Neural progenitor cell (in vitro differentiated cells): Measurements from ENCODE around the gene SGTA. TPM values are rescaled to one million over a fixed set of nuclear protein-coding genes. Genes with fewer than 3 reads are reported as not detected.

Source experiments
- DNase-seq: peaks from one replicate; pipeline ENCODE4 v3.0.0-alpha.2; 2016; ENCODE audit warnings: low spot score
- H2AFZ ChIP-seq: fragments of 200-600 bp; sonication (generic); replicated peaks from 2 replicates; pipeline ENCODE4 v1.6.1; 2016; ENCODE audit warnings: antibody characterized with exemption
- H3F3A ChIP-seq: fragments of 200-600 bp; sonication (generic); 2 replicates; pipeline ENCODE4 v1.6.1; 2016; ENCODE audit warnings: antibody characterized with exemption, low read depth
- H3K27ac ChIP-seq: fragments of 200-600 bp; sonication (generic); 2 replicates; pipeline ENCODE4 v1.5.1; 2016; ENCODE audit warnings: mild to moderate bottlenecking
- H3K27me3 ChIP-seq: fragments of 200-600 bp; sonication (generic); 2 replicates; pipeline ENCODE4 v1.6.1; 2016; ENCODE audit warnings: mild to moderate bottlenecking, moderate library complexity
- H3K36me3 ChIP-seq: fragments of 200-600 bp; sonication (generic); 2 replicates; pipeline ENCODE4 v1.5.1; 2016
- H3K4me1 ChIP-seq: fragments of 200-600 bp; sonication (generic); 2 replicates; pipeline ENCODE4 v1.6.1; 2016; ENCODE audit warnings: mixed run types
- H3K4me2 ChIP-seq: fragments of 200-600 bp; sonication (generic); 2 replicates; pipeline ENCODE4 v1.6.1; 2016
- H3K4me3 ChIP-seq: fragments of 200-600 bp; sonication (generic); 2 replicates; pipeline ENCODE4 v1.5.1; 2016
- H3K79me2 ChIP-seq: fragments of 200-600 bp; sonication (generic); 2 replicates; pipeline ENCODE4 v1.6.1; 2016; ENCODE audit warnings: low read depth
- H3K9ac ChIP-seq: fragments of 200-600 bp; sonication (generic); 2 replicates; pipeline ENCODE4 v1.6.1; 2016
- H3K9me3 ChIP-seq: fragments of 200-600 bp; sonication (generic); 2 replicates; pipeline ENCODE4 v1.5.1; 2016; ENCODE audit warnings: low read depth
- H4K20me1 ChIP-seq: fragments of 200-600 bp; sonication (generic); 2 replicates; pipeline ENCODE4 v1.6.1; 2016; ENCODE audit warnings: low read depth
- H3K27ac Mint-ChIP-seq: 3 replicates; pipeline ENCODE4 v1.8.0; 2021; ENCODE audit warnings: mixed read lengths
- H3K27me3 Mint-ChIP-seq: 2 replicates; pipeline ENCODE4 v1.8.0; 2022; ENCODE audit warnings: low read depth, mild to moderate bottlenecking, inconsistent platforms, moderate library complexity, mixed read lengths; ENCODE audit not compliant: insufficient read depth
- H3K36me3 Mint-ChIP-seq: 3 replicates; pipeline ENCODE4 v1.8.0; 2021; ENCODE audit warnings: mixed read lengths
- H3K4me1 Mint-ChIP-seq: 3 replicates; pipeline ENCODE4 v1.8.0; 2021; ENCODE audit warnings: mixed read lengths
- H3K4me3 Mint-ChIP-seq: 3 replicates; pipeline ENCODE4 v1.8.0; 2021; ENCODE audit warnings: mild to moderate bottlenecking, moderate library complexity, mixed read lengths
- H3K9me3 Mint-ChIP-seq: 3 replicates; pipeline ENCODE4 v1.8.0; 2020; ENCODE audit warnings: mixed read lengths
- EZH2 ChIP-seq: fragments of 200-600 bp; sonication (generic); IDR thresholded peaks from 2 replicates; pipeline ENCODE4 v1.6.1; 2017; ENCODE audit warnings: antibody characterized with exemption, mild to moderate bottlenecking, moderate library complexity
- EZH2phosphoT487 ChIP-seq: fragments of 200-600 bp; sonication (generic); IDR thresholded peaks from 2 replicates; pipeline ENCODE4 v1.6.1; 2017; ENCODE audit warnings: antibody characterized with exemption
- total RNA-seq: library from RNA; depleted of rRNA; stranded (reverse); fragments of >200 nt; gene quantifications from 2 replicates; pipeline ENCODE4 v1.2.3, GENCODE V29; 2015; ENCODE audit warnings: low replicate concordance
- TF ChIP-seq, protein P1 (sequence below): fragments of 200-600 bp; sonication (generic); IDR thresholded peaks from 2 replicates; pipeline ENCODE4 v1.5.1; 2017; ENCODE audit warnings: antibody characterized with exemption, mild to moderate bottlenecking

SGTA gene
- total RNA-seq, 1 donor from 2014 or later, result 30.9 TPM

DNA sequence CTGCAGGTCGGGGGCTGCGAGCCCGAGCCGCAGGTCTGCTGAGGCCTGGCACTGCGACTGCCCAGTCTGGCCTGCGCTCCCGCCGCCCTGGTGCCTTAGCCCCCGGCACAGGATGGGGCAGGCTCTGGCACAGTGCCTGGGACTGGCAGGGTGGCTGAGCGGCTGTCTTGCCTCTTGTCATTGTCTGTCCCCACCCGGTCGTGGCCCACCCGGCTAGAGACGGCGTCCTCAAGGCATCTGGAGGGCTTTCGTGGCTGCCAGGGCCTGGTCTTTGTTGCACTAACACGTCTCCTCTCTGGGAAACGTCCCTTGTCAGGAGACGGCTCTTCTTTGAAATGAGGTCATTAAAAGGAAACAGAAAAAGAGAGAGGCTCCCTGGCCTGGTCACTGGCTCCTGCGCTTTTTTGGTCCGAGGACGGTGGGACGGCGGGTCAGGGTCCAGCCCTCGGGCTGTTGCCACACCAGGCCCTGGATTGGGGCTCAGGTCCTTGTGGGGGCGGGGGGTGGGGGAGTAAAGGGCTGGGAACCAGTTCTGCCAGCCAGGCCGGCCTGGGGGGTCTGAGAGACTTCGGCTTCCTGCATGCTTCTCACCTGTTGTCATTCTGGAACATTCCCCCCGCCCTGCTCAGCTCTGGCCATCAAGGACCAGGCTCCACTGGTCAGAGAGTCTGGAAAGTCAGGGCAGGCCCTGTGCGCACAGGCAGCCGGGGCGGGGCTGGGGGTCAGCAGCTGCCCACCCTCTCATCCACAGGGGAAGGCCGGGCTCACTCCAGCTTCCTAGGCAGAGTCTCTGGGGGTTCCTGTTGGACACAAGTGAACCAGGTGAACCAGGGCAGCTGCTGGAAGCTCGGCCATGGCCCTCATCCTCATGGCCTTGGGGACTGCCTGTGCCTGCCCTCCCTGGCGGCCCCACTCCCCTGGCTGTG lies 30.4 kb upstream of the SGTA start:
- Histone ChIP-seq H4K20me1 (peaks cover 7% of the 10 kb centered on the region), H3F3A (no peaks in the 10 kb centered on the region), H3K79me2 (no peaks in the 10 kb centered on the region), H3K9ac (no peak overlapping the region), H3K4me1 (no peaks in the 10 kb centered on the region), H3K27me3 (no peaks in the 10 kb centered on the region), H3K36me3 (no peaks in the 10 kb centered on the region), H3K9me3 (no peaks in the 10 kb centered on the region), H2AFZ (no peak overlapping the region), H3K4me3 (no peak overlapping the region), H3K27ac (no peak overlapping the region), H3K4me2 (no peak overlapping the region)
- Mint-ChIP-seq H3K4me1 (no peaks in the 10 kb centered on the region), H3K27ac (no peak overlapping the region), H3K27me3 (peaks cover 5% of the 10 kb centered on the region), H3K4me3 (no peak overlapping the region), H3K9me3 (no peaks in the 10 kb centered on the region), H3K36me3 (peaks cover 6% of the 10 kb centered on the region)
- TF ChIP-seq, protein P1, sequence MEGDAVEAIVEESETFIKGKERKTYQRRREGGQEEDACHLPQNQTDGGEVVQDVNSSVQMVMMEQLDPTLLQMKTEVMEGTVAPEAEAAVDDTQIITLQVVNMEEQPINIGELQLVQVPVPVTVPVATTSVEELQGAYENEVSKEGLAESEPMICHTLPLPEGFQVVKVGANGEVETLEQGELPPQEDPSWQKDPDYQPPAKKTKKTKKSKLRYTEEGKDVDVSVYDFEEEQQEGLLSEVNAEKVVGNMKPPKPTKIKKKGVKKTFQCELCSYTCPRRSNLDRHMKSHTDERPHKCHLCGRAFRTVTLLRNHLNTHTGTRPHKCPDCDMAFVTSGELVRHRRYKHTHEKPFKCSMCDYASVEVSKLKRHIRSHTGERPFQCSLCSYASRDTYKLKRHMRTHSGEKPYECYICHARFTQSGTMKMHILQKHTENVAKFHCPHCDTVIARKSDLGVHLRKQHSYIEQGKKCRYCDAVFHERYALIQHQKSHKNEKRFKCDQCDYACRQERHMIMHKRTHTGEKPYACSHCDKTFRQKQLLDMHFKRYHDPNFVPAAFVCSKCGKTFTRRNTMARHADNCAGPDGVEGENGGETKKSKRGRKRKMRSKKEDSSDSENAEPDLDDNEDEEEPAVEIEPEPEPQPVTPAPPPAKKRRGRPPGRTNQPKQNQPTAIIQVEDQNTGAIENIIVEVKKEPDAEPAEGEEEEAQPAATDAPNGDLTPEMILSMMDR, result no peak
- TF ChIP-seq EZH2phosphoT487 (no peak), EZH2 (no peak)
- DNase-seq, result no peak

DNA sequence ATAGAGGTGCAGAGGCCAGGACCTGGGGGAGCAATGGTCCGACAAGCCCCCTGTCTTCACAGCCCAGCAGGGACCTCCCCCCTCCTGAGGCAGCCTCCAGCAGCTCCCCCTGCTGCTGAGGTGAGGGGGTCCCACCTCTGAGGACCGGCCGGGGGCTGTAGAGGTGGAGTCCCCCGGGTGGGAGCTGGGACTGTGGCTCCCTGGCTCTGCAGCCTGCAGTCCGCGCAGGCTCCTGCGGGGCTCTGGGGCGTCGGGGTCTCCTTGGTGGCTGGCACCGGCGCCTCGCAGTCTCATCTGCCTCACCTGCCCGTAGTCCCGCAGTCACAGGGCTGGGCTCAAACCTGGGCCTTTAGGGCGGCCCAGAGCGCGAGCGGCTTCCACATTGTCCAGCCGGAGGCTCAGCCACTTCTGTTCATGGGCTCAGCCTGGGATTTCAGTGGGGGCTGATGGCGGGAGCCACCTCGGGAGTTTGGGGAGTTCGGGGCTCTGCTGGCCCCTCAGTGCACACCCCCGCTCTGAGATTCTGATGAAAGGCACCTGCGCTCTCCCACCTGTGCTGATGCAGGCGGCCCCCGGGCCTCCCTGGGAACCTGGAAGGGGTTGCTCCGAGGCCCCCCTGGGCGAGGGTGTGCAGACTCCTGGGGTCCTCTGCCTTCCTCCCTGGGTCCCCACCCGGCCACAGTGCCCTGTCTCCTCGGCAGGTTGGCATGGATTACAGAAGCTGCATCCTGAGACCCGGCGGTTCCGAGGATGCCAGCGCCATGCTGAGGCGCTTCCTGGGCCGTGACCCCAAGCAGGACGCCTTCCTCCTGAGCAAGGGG lies 29.6 kb upstream of the SGTA start:
- Histone ChIP-seq H3K27me3 (no peaks in the 10 kb centered on the region), H3K4me1 (no peaks in the 10 kb centered on the region), H3K79me2 (no peaks in the 10 kb centered on the region), H3K9ac (no peak overlapping the region), H3K36me3 (no peaks in the 10 kb centered on the region), H3K4me3 (no peak overlapping the region), H4K20me1 (peaks cover 7% of the 10 kb centered on the region), H3K9me3 (no peaks in the 10 kb centered on the region), H3F3A (no peaks in the 10 kb centered on the region), H3K27ac (no peak overlapping the region), H2AFZ (no peak overlapping the region), H3K4me2 (no peak overlapping the region)
- Mint-ChIP-seq H3K36me3 (peaks cover 6% of the 10 kb centered on the region), H3K4me3 (no peak overlapping the region), H3K27ac (no peak overlapping the region), H3K9me3 (no peaks in the 10 kb centered on the region), H3K27me3 (peaks cover 5% of the 10 kb centered on the region), H3K4me1 (no peaks in the 10 kb centered on the region)
- DNase-seq, result no peak
- TF ChIP-seq EZH2, result no peak

DNA sequence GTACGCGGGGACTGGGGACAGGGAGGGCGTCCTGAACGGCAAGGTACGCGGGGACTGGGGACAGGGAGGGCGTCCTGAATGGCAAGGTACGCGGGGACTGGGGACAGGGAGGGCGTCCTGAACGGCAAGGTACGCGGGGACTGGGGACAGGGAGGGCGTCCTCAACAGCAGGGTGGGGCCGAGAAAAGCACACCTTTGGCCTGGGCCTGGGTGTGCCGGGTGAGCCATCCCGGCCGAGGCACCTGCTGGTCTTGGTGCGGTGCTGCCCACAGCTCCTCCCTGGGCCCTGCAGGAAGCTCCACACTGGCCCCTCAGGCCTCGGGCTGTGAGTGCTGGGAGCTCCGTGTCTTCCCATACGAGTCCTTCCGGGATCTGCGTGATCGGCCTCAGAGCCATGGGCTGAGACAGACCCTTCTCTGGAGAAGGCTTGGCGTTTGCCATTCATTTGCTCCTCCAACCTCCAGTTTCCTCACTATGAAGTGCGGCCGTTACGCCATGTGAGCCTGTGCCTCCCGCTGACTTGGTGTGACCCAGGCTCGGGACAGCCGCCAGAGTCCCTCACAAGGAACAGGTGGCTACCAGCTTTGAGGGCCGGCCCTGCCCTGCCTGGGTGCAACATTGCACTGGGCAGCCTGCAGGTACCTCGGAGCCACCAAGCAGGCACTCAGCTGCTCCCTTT lies 28.8 kb upstream of the SGTA start:
- Mint-ChIP-seq H3K27me3 (peaks cover 2% of the 10 kb centered on the region), H3K36me3 (peaks cover 6% of the 10 kb centered on the region), H3K27ac (no peak overlapping the region), H3K4me1 (no peaks in the 10 kb centered on the region), H3K9me3 (no peaks in the 10 kb centered on the region), H3K4me3 (no peak overlapping the region)
- Histone ChIP-seq H3K9ac (no peak overlapping the region), H3K79me2 (no peaks in the 10 kb centered on the region), H3K4me3 (no peak overlapping the region), H3K27me3 (no peaks in the 10 kb centered on the region), H3K4me2 (no peak overlapping the region), H3K36me3 (no peaks in the 10 kb centered on the region), H2AFZ (no peak overlapping the region), H4K20me1 (peaks cover 7% of the 10 kb centered on the region), H3F3A (no peaks in the 10 kb centered on the region), H3K27ac (no peak overlapping the region), H3K9me3 (no peaks in the 10 kb centered on the region), H3K4me1 (no peaks in the 10 kb centered on the region)
- no peak for DNase-seq
- TF ChIP-seq, protein P1, result no peak
- TF ChIP-seq EZH2phosphoT487 (no peak), EZH2 (no peak)
